HG03521 (cell line): ENCODE data around the gene CCDC61.

Experiments used
- ATAC-seq: cut with Tn5 transposase; IDR thresholded peaks from one replicate; pipeline ENCODE4 v1.9.1; 2021; ENCODE audit warnings: mild to moderate bottlenecking, moderate library complexity; ENCODE audit not compliant: unreplicated experiment

CCDC61 gene

DNA sequence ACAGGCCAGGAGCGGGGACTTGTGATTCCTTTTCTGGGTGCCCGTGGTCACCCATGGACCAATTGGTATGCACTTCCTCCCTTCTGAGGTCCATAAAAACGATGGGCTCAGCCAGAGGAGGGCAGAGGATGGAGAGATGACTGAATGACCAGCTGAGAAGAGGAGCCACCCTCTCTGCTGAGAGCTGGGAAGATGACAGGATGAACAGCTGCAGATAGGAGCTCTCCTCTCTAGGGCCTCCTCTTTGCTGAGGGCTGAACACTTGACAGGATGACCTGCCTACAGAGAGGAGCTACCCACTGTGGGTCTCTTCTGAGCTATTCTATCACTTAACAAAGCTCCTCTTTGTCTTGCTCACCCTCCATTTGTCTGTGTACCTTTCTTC, 41.5 kb downstream of the CCDC61 start:
- ATAC-seq: no peak

GRCh38 chr19:46040125-46040524, 44.9 kb downstream of the CCDC61 start:
- no peak for ATAC-seq

DNA sequence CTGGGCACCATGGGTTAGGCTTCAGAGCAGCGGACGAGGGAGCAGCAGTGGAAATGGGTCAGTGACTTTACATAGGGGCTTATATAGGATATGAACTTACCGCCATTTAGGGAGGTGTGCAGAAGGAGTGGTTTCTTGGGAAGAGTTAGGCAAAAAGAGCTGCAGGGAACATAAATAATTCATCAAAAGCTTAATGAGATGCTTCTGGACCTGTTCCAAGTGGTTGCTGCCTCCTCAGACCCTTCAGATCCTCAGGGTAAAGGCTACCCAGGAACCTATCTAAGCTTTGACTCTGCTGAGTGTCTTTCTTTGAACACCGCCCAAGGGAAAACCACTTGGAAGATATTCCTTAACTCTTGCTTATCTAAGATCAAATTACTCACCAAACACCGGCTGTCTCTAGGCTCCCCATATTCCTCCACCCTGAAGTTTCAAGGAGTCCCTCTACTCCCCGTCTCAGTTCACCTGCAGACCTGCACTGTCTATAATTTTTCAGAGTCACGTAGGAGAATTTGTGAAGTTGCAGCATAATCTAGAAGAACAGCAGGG, 45.8 kb downstream of the CCDC61 start, which contains the start of gene IGFL4:
Gene IGFL4 (minus strand): TSS at position 51 of the 549 bp plus-strand sequence. CDS start 40 bp downstream, at position 11.
- ATAC-seq: no peak

DNA sequence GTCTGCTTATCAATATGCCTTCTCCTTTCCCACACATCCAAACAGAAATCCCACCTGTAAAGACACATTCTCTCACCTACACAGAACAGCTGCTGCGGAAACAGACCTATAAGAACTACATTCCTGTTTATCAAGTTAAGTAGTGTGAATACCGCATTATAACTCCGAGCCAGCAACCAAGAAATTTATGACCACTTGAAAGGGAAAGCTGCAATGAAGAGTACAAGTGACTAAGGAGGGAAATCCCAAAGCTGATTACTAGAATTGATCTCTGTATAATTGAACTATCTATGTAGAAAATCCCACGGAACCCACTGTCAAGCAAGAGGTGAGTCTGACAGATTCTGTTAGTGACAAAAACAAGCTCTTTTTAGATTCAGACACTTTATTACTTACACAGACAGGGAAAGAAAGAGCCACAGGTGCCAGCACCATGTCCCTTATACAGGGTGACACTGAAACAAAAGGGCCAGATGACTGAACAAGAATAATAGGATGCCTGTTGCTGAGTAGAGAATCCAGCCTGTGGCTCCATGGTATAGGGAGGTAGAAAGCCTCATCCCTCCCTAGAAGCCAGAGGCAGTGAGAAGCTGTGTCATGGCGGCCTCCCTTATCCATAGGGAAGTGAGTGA, 47.1 kb downstream of the CCDC61 start:
- no peak for ATAC-seq

GRCh38 chr19:46043519-46043918, 48.3 kb downstream of the CCDC61 start:
- no peak for ATAC-seq

DNA sequence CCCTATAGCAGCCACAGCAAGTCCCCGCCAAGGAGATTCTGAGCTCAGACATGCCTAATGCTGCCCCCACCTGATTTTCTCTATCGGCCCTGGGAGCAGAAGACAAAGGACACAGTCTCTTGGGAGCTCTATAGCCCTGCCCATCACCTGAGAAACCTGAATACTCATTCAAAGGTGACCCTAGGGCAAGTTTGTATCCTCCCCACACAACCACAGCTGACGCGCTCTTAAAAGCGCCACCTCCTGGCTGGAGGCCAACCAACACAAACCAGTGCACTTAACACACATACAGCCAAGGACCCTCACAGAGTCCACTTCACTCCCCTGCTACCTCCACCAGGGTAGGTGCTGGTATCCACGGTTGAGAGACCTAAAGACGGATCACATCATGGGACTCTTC, 54.3 kb downstream of the CCDC61 start:
- ATAC-seq: no peak

DNA sequence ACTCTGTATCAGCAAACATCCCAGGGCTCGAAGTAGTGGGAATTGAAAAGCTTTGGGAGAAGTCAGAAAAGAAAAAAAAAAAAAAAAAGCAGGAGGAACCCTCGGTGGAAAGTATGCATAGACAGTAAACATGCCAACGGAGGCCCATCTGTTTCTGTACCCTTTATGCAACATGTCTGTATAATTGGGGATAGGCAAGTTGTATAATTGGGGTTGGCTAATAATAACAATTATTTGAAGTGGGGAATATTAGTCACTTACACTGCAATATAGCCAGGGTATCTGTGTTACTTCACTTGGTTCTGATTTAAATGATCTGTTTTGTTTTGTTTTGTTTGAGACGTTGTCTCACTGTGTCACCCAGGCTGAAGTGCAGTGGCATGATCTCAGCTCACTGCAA, 57.6 kb downstream of the CCDC61 start:
- no peak for ATAC-seq

DNA sequence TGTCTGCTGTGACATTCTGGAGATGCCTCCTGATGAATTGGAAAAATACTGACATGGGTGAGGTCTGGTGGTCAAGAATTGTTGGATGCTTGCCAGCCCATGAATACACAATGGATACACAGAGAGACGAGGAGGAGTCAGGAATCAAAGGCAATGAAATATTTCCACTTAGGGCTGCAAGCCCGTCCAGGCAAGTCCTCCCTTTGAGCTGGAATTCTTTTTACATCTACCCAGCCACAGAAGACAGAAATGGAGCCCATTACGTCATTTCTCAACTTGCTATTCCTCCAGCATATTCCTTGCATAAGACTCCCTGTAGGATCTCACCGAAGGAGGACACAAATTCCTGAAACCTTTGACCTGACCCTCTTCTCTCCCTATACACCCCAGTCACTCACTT, 61.3 kb downstream of the CCDC61 start:
- no peak for ATAC-seq

- no peak for ATAC-seq
Observed at GRCh38 chr19:46058778-46059177, 63.5 kb downstream of the CCDC61 start.

DNA sequence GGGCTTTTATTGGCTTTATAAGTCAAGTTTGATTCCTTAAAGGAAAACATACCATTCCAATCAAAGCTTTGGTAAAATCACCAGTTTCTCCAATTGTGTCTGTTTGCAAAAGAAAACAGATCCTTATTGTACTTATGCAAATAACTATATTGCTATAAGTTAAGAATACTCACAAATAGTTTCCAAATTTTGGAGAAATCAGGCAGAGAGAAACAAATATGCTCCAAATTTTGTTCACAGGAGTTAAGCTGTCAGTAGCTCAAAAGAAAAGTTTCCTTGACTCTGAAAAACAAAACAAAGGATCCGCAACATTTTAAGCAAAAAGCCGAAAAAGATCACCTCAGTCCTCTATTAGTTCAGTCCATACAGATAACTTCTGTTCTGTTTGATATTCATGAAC, 64.7 kb downstream of the CCDC61 start:
- ATAC-seq: no peak

DNA sequence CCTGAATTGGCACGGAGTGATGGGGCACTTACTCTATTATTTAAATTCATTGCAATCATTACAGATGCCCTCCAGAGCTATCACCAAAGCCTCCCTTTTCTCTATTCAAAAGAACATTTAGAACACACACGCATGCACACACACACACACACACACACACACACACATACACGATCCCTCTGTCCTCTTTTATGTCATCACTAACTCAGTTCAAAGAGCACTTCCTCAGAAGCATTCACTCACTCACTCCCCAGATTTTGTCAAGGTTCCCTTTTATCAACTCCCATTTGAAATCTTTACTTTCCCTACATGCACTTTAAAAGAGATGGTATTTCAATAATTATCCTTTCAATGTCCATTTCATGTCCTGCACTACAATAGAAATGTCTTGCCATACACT, 67.9 kb downstream of the CCDC61 start:
- ATAC-seq: no peak

- ATAC-seq: no peak
Observed at GRCh38 chr19:46065486-46066071, 70.3 kb downstream of the CCDC61 start.

- no peak for ATAC-seq
Observed at GRCh38 chr19:46066471-46066870, 71.2 kb downstream of the CCDC61 start.

DNA sequence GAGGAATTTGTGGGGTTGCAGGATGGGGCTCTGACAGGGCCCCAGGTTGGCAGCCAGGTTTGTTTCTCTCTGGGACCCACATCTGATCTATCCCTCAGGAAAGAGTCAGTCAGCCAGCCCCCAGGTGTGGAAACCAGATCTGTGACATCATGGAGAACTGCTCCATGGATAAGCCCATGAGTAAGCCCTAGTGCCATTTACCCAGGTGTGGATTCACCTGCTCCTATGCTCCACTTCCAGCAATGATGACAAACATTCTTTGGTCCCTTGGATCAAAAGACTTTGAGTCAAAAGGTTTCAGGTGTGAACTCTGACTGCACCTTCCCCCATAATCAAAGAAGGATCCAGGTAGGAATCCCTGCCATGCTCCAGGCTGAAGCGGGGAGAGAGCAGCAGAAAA, 72.4 kb downstream of the CCDC61 start:
- no peak for ATAC-seq
